AG04450 (cell line): ENCODE results near the gene TNS3. TPM values are rescaled to one million over a fixed set of nuclear protein-coding genes. Genes with fewer than 3 reads are reported as not detected.
A peak's percentile ranks its signal among the peaks of the same experiment; 100 is the strongest.

Experiments used
- CTCF ChIA-PET: fragments of 300-600, 350-600 bp; formaldehyde crosslinking; extraction: SDS; loops from one replicate; lab custom pipeline; 2022; ENCODE audit warnings: antibody characterized with exemption, inconsistent platforms; lab: Charles Lee
- POLR2A ChIA-PET: fragments of 350-600 bp; formaldehyde crosslinking; extraction: SDS; loops from one replicate; lab custom pipeline; 2021; ENCODE audit warnings: antibody characterized with exemption, inconsistent platforms; lab: Yijun Ruan, JAX
- DNase-seq: peaks from one replicate; pipeline ENCODE4 v3.0.0-alpha.2; 2011; ENCODE audit warnings: low read depth, low spot score
- H3K27ac ChIP-seq: one replicate; pipeline ENCODE4 v1.5.1; 2012; ENCODE audit warnings: low read depth, low read length, control low read depth
- H3K27me3 ChIP-seq: one replicate; pipeline ENCODE4 v1.6.0; 2012; ENCODE audit warnings: low read length; ENCODE audit not compliant: control insufficient read depth, insufficient read depth
- H3K4me3 ChIP-seq: 2 replicates; pipeline ENCODE4 v1.5.1; 2011; ENCODE audit warnings: mild to moderate bottlenecking, low read depth, low read length, control low read depth
- H3K9me3 ChIP-seq: 2 replicates; pipeline ENCODE4 v1.5.1; 2012; ENCODE audit warnings: low read length; ENCODE audit not compliant: control insufficient read depth, insufficient read depth
- polyA plus RNA-seq: library from polyadenylated mRNA; depleted of rRNA; stranded (reverse); fragments of >200 nt; gene quantifications from 2 replicates; pipeline ENCODE4 v1.2.3, GENCODE V29; 2011
- TF ChIP-seq, protein P1 (sequence below): IDR thresholded peaks from 2 replicates; pipeline ENCODE4 v1.5.1; 2011; ENCODE audit warnings: low read depth, low read length, control low read depth, inconsistent platforms

The TNS3 gene
- polyA plus RNA-seq, 1 experiment: 131 TPM

DNA sequence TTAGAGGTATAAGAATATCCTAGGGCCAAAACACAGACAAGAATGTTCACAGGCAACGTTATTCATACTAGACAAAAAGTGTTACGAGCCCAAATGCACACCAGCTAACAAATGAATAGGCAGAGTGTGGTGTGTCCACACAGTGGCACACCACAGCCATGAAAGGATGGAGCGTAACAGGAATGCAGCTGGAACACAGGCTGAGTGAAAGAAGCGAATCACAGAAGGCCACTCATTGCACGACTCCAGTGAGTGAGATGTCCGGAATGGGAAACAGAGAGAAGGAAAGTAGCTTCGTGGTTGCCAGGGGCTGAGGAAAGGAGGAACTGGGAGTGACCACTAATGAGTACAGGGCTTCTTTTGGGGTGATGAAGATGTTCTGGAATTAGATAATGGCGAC, 198.8 kb downstream of the TNS3 start:
- CTCF ChIA-PET: no interaction called here
- TF ChIP-seq, protein P1, sequence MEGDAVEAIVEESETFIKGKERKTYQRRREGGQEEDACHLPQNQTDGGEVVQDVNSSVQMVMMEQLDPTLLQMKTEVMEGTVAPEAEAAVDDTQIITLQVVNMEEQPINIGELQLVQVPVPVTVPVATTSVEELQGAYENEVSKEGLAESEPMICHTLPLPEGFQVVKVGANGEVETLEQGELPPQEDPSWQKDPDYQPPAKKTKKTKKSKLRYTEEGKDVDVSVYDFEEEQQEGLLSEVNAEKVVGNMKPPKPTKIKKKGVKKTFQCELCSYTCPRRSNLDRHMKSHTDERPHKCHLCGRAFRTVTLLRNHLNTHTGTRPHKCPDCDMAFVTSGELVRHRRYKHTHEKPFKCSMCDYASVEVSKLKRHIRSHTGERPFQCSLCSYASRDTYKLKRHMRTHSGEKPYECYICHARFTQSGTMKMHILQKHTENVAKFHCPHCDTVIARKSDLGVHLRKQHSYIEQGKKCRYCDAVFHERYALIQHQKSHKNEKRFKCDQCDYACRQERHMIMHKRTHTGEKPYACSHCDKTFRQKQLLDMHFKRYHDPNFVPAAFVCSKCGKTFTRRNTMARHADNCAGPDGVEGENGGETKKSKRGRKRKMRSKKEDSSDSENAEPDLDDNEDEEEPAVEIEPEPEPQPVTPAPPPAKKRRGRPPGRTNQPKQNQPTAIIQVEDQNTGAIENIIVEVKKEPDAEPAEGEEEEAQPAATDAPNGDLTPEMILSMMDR: no peak
- Histone ChIP-seq H3K9me3 (no peaks in the 10 kb centered on the region), H3K27me3 (no peaks in the 10 kb centered on the region), H3K27ac (no peak overlapping the region), H3K4me3 (no peak overlapping the region)
- POLR2A ChIA-PET: no interaction called here
- DNase-seq: no peak

DNA sequence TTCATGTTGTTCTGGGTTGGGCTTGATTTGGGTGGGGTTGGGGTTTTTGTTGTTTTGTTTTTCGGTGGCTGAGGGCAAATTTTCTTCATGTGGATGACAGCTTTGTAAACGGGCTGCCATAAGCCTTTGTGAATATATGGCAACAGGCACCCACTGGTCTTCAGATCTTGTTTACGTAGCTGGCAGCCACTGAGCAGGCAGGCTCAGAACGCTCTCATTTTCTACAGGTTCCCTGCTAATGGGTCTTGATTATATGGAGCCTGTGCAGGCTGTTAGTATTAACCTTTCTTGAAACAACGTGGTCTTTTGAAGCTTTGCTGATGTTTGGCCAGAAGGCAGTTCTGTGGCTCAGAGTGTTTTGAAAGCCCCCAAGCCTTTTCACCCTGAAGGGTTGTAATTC, 199.7 kb downstream of the TNS3 start:
- Histone ChIP-seq H3K9me3 (no peaks in the 10 kb centered on the region), H3K27ac (no peak overlapping the region)
- CTCF ChIA-PET: no interaction called here

DNA sequence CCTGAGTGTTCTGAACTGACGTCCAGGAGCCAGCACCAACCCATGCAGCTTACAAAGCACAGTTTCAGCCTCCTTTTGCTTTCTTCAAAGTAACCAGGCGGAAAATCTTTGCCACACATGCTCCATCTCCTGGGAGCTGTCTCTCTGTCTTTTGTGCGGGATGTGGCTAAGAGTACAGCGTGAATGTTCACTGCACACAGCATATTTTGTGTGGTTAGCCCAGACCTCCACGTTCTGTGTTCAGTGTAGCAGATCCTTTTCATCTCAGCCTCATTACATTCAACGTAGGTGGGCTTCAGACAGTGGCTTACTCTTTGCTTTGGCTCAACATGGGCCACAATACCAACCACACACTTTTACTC, 200.8 kb downstream of the TNS3 start:
- H3K27ac ChIP-seq: no peak overlapping the region
- no peak overlapping the region for H3K4me3 ChIP-seq
- DNase-seq: no peak
- H3K27me3 ChIP-seq: no peaks in the 10 kb centered on the region
- no peaks in the 10 kb centered on the region for H3K9me3 ChIP-seq
- TF ChIP-seq, protein P1: no peak
- ChIA-PET CTCF (interaction anchor here (3.6 kb wide), 1 partner anchor 114 kb away, joined by 20 read pairs; no protein-coding TSS in a partner anchor), POLR2A (interaction anchor here (1.1 kb wide), 1 partner anchor 11 kb away, joined by 3 read pairs; no protein-coding TSS in a partner anchor)

More for the DNA sequence above, 199.7 kb downstream of the TNS3 start:
- POLR2A ChIA-PET: no interaction called here
- TF ChIP-seq, protein P1: no peak
- H3K4me3 ChIP-seq: no peak overlapping the region
- DNase-seq: no peak
- H3K27me3 ChIP-seq: no peaks in the 10 kb centered on the region

DNA sequence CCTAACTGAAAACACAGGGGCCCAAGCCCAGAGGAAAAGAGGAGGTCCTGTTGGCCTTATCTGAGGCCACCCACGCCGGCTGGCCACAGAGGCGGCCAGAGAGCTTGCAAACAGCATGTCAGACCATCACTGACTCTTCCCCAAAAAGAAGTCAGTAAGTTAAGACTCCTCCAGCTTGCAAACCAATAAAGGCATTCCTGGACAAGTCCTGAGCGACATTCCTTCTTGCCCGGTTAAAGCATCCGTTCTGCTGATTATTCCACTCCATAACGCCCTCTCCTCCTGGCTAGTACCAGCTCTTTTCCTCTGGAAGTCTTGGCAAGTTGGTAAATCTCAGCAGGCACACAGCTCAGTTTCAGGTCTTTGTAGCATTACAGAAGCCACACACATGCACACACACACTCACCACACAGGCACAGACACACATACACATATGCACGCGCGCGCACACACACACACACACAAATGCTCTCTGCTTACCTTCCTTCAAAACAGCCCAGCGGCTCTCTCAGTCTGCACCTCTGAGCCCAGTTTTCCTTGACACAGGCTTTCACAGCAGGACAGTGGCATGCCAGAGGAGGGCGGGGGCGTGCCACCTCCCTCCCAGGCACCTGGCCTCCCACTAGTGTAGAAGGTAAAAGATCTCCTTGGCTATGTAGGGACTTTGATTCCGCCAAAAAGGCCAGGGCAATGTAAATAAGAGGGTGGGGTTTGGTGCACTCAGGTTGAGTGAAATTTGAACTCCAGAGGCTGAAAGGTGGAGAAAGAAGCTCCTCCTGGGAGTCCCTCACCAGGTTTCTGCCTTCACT, 201.4 kb downstream of the TNS3 start:
- H3K27me3 ChIP-seq: no peaks in the 10 kb centered on the region
- ChIA-PET POLR2A (interaction anchor here (0.9 to 1.1 kb wide), 4 partner anchors 9 to 65 kb away, joined by 3 to 4 read pairs (median 3); no protein-coding TSS in a partner anchor), CTCF (interaction anchor here (0.9 to 3.6 kb wide), 3 partner anchors 12 to 438 kb away, joined by 3 to 20 read pairs (median 8); no protein-coding TSS in a partner anchor)
- H3K9me3 ChIP-seq: no peaks in the 10 kb centered on the region
- no peak overlapping the region for H3K4me3 ChIP-seq
- peak overlapping the region; percentile 78 for H3K27ac ChIP-seq
- TF ChIP-seq, protein P1: no peak
- DNase-seq: peak; percentile 27

DNA sequence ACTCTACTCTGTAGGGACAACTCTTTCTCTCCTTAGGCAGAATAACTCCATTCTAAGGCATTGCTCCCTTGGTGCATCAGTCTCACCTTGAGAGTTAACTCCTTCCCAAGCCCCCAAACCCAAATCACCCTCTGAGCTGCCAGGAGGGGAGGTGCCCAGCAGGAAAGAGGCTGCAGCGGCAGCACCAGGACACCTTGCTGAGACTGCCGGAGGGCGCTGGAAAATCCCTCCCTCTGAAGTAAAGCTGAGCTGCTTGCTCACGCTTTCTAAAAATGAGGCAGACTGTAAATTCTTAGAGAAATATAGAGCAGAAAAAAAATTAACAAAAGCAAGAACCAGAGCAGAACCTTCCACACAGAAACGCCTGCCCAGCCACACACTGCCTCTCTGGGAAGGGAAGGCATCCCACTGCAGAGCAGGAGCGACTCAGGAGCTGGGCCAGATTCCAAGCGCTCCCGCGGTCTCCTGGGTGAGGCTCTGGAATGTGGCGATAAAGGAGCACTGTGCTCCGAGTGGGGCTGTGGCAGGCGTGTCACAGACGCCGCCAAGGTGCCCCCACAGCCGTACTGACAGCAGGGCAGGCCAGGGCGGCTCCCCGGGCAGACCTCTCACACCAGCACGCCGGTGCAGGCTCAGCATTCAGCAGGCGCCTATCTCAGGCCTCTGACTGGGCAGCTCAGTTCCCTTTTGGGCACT, 202.1 kb downstream of the TNS3 start:
- TF ChIP-seq, protein P1: no peak
- no peaks in the 10 kb centered on the region for H3K27me3 ChIP-seq
- DNase-seq: peak; percentile 36
- CTCF ChIA-PET: interaction anchor here (0.9 to 3.6 kb wide), 3 partner anchors 13 to 439 kb away, joined by 3 to 20 read pairs (median 8); no protein-coding TSS in a partner anchor
- no peak overlapping the region for H3K4me3 ChIP-seq
- peak overlapping the region; percentile 78 for H3K27ac ChIP-seq
- no peaks in the 10 kb centered on the region for H3K9me3 ChIP-seq
- POLR2A ChIA-PET: interaction anchor here (0.9 to 1.1 kb wide), 5 partner anchors 10 to 64 kb away, joined by 3 to 4 read pairs (median 3); no protein-coding TSS in a partner anchor
